Measurements from ENCODE around the gene CFAP65.
A peak's percentile ranks its signal among the peaks of the same experiment; 100 is the strongest.

DNA sequence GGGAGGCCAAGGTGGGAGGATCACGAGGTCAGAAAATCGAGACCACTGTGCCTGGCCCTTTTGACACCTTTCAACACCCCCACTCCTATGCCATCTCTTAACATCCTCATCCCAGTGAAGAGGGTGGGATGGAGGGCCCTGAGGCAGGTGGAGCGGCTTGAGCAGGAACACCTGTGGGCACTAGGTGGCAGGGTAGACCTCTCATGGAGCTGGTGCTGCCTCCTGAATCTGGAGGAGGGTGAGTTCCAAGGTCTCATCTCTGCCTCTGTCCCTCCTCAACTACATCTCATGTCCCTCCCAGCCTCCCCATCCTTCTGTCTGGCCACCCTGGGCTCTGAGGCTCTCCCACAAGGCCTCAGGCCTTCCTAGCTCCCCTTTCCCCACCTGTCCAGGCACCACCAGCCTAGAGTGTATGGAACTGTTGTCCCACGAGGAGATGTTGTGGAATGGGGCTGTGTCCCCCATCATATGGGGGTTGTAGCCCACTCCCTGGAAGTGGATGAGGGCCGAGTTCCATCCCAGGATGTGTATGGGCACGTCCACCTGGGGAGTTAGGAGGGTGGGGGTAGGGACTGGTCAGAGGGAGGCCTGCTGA is 31.1 kb downstream of the CFAP65 start:
- TF ChIP-seq, protein P1, sequence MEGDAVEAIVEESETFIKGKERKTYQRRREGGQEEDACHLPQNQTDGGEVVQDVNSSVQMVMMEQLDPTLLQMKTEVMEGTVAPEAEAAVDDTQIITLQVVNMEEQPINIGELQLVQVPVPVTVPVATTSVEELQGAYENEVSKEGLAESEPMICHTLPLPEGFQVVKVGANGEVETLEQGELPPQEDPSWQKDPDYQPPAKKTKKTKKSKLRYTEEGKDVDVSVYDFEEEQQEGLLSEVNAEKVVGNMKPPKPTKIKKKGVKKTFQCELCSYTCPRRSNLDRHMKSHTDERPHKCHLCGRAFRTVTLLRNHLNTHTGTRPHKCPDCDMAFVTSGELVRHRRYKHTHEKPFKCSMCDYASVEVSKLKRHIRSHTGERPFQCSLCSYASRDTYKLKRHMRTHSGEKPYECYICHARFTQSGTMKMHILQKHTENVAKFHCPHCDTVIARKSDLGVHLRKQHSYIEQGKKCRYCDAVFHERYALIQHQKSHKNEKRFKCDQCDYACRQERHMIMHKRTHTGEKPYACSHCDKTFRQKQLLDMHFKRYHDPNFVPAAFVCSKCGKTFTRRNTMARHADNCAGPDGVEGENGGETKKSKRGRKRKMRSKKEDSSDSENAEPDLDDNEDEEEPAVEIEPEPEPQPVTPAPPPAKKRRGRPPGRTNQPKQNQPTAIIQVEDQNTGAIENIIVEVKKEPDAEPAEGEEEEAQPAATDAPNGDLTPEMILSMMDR (IDR thresholded peaks at IDR 0.05): peak in 4 of 6 experiments; percentile 35 to 62 (median 58)
- TF ChIP-seq POLR2A (IDR thresholded peaks at IDR 0.05): no peak
